ENCODE data around the gene HIVEP3. TPM values are rescaled to one million over a fixed set of nuclear protein-coding genes. Genes with fewer than 3 reads are reported as not detected.

HIVEP3 gene
- total RNA-seq, 1 experiment from 2014 or later, result 0.55 TPM

DNA sequence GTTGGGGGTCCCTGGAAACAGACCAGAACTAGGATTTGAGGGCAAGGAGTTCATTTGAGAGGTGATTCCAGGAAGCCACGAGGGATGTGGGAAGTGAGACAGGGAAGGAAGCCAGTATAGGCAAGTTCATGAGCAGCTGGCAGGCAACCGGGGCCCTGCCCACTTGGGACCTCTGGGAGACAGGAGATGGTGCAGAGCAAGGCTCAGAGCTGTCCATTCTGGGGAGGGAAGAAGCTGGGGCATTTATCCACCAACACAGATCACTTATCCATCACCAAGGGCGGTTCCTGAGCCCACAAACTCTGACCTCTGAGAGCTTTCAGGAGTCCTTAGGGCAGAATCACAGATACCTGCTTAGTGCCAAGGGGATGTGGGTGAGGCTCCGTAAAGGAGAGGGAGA lies 451.0 kb downstream of the HIVEP3 start:
- no peak overlapping the region for H3K27ac Mint-ChIP-seq
- DNase-seq (ENCODE audit: low spot score) (no peak), ATAC-seq (no peak)
- H3K27me3 Mint-ChIP-seq (ENCODE audit: low read depth), result no peaks in the 10 kb centered on the region
- H3K4me1 Mint-ChIP-seq, result no peaks in the 10 kb centered on the region
- no peak overlapping the region for H3K4me3 Mint-ChIP-seq
- POLR2A ChIA-PET, result no interaction called here
- peaks cover under 1% of the 10 kb centered on the region; the same call in 1 of the 2 replicates for H3K9me3 Mint-ChIP-seq
- CTCF ChIA-PET, result interaction anchor here (1.0 to 1.7 kb wide), 4 partner anchors 9 to 185 kb away, joined by 3 to 7 read pairs (median 3); no protein-coding TSS in a partner anchor
- no peak for TF ChIP-seq ZNF263 (CRISPR knock-in tag; IDR thresholded peaks at IDR 0.05; ENCODE audit: low read depth)
- TF ChIP-seq, protein P1, sequence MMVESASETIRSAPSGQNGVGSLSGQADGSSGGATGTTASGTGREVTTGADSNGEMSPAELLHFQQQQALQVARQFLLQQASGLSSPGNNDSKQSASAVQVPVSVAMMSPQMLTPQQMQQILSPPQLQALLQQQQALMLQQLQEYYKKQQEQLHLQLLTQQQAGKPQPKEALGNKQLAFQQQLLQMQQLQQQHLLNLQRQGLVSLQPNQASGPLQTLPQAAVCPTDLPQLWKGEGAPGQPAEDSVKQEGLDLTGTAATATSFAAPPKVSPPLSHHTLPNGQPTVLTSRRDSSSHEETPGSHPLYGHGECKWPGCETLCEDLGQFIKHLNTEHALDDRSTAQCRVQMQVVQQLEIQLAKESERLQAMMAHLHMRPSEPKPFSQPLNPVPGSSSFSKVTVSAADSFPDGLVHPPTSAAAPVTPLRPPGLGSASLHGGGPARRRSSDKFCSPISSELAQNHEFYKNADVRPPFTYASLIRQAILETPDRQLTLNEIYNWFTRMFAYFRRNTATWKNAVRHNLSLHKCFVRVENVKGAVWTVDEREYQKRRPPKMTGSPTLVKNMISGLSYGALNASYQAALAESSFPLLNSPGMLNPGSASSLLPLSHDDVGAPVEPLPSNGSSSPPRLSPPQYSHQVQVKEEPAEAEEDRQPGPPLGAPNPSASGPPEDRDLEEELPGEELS (CRISPR knock-in tag; IDR thresholded peaks at IDR 0.05), result no peak
- TF ChIP-seq IRF2 (CRISPR knock-in tag; IDR thresholded peaks at IDR 0.05; ENCODE audit: borderline replicate concordance, low read depth), result no peak
- TF ChIP-seq PRRX2 (CRISPR knock-in tag; IDR thresholded peaks at IDR 0.05), result no peak
- TF ChIP-seq JAZF1 (CRISPR knock-in tag; IDR thresholded peaks at IDR 0.05), result no peak
- TF ChIP-seq, protein P2, sequence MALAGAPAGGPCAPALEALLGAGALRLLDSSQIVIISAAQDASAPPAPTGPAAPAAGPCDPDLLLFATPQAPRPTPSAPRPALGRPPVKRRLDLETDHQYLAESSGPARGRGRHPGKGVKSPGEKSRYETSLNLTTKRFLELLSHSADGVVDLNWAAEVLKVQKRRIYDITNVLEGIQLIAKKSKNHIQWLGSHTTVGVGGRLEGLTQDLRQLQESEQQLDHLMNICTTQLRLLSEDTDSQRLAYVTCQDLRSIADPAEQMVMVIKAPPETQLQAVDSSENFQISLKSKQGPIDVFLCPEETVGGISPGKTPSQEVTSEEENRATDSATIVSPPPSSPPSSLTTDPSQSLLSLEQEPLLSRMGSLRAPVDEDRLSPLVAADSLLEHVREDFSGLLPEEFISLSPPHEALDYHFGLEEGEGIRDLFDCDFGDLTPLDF (CRISPR knock-in tag; IDR thresholded peaks at IDR 0.05), result no peak
- TF ChIP-seq, protein P3, sequence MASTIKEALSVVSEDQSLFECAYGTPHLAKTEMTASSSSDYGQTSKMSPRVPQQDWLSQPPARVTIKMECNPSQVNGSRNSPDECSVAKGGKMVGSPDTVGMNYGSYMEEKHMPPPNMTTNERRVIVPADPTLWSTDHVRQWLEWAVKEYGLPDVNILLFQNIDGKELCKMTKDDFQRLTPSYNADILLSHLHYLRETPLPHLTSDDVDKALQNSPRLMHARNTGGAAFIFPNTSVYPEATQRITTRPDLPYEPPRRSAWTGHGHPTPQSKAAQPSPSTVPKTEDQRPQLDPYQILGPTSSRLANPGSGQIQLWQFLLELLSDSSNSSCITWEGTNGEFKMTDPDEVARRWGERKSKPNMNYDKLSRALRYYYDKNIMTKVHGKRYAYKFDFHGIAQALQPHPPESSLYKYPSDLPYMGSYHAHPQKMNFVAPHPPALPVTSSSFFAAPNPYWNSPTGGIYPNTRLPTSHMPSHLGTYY (CRISPR knock-in tag; IDR thresholded peaks at IDR 0.05), result no peak
- no peak for TF ChIP-seq ZNF232 (CRISPR knock-in tag; IDR thresholded peaks at IDR 0.05)
- TF ChIP-seq NR1H2 (CRISPR knock-in tag; IDR thresholded peaks at IDR 0.05), result no peak
- no peak for TF ChIP-seq ESRRA (CRISPR knock-in tag; IDR thresholded peaks at IDR 0.05; ENCODE audit: borderline replicate concordance)
- no peak for TF ChIP-seq MXD4 (CRISPR knock-in tag; IDR thresholded peaks at IDR 0.05; ENCODE audit: borderline replicate concordance)
- no peak for TF ChIP-seq HMGA2 (CRISPR knock-in tag; IDR thresholded peaks at IDR 0.05)
- no peaks in the 10 kb centered on the region for H3K36me3 Mint-ChIP-seq

DNA sequence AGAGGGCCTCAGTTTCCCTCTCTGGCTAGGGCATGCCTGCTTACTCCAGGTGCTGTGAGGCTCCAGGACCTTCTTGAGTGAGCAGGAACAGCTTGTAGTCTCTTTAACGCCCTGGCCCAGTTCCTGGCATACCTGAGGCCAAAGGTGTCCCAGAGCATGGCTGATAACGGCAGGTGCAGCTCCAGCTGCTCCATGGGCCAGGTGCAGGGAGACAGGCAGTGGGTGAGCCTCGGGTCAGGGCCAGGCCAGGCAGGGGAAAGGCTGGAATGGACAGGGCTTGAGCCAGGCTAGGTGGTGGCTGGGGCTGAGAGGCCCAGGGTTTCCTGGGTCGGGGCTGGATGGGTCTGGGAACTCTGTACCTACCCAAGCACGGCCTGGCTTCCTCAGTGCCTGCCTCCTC lies 452.6 kb downstream of the HIVEP3 start:
- ATAC-seq (no peak), DNase-seq (ENCODE audit: low spot score) (no peak)
- TF ChIP-seq, protein P2 (CRISPR knock-in tag; IDR thresholded peaks at IDR 0.05), result no peak
- TF ChIP-seq SMAD3 (CRISPR knock-in tag; IDR thresholded peaks at IDR 0.05; ENCODE audit: borderline replicate concordance), result no peak
- TF ChIP-seq TEAD4 (CRISPR knock-in tag; IDR thresholded peaks at IDR 0.05), result no peak
- TF ChIP-seq NFE2L1 (CRISPR knock-in tag; IDR thresholded peaks at IDR 0.05), result no peak
- no peak for TF ChIP-seq JAZF1 (CRISPR knock-in tag; IDR thresholded peaks at IDR 0.05)
- TF ChIP-seq, protein P4, sequence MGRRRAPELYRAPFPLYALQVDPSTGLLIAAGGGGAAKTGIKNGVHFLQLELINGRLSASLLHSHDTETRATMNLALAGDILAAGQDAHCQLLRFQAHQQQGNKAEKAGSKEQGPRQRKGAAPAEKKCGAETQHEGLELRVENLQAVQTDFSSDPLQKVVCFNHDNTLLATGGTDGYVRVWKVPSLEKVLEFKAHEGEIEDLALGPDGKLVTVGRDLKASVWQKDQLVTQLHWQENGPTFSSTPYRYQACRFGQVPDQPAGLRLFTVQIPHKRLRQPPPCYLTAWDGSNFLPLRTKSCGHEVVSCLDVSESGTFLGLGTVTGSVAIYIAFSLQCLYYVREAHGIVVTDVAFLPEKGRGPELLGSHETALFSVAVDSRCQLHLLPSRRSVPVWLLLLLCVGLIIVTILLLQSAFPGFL (CRISPR knock-in tag; IDR thresholded peaks at IDR 0.05; ENCODE audit: borderline replicate concordance), result no peak
- no peak for TF ChIP-seq GRHL2 (CRISPR knock-in tag; IDR thresholded peaks at IDR 0.05; ENCODE audit: insufficient replicate concordance, severe bottlenecking)
- no peak for TF ChIP-seq RELA (CRISPR knock-in tag; IDR thresholded peaks at IDR 0.05; ENCODE audit: borderline replicate concordance)
- no peak for TF ChIP-seq FOXK1 (CRISPR knock-in tag; IDR thresholded peaks at IDR 0.05)
- H3K9me3 Mint-ChIP-seq, result peaks cover 6% of the 10 kb centered on the region
- H3K4me1 Mint-ChIP-seq, result no peaks in the 10 kb centered on the region
- ChIA-PET CTCF (interaction anchor here (0.7 to 1.4 kb wide), 4 partner anchors 19 to 205 kb away, joined by 3 to 5 read pairs (median 3); partner anchors contain the start of gene EDN2), POLR2A (no interaction called here)
- H3K27ac Mint-ChIP-seq, result no peak overlapping the region
- H3K27me3 Mint-ChIP-seq (ENCODE audit: low read depth), result no peaks in the 10 kb centered on the region
- no peaks in the 10 kb centered on the region for H3K36me3 Mint-ChIP-seq
- H3K4me3 Mint-ChIP-seq, result no peak overlapping the region

Data from WTC11 (cell line).